Activated effector memory CD4-positive, alpha-beta T cell treated with Interleukin-2 at 50 U/mL for 16 hours (primary cell): ENCODE data around the gene ECI2.
A peak's percentile ranks its signal among the peaks of the same experiment; 100 is the strongest.
"Not testable (repeated sequence)": the region's sequence is repeated elsewhere in the genome, so short reads cannot be mapped to it uniquely, and the experiment has no call there.

Experiments used
- DNase-seq: peaks from one replicate; pipeline ENCODE4 v3.0.0-alpha.2; 2020

Gene ECI2

DNA sequence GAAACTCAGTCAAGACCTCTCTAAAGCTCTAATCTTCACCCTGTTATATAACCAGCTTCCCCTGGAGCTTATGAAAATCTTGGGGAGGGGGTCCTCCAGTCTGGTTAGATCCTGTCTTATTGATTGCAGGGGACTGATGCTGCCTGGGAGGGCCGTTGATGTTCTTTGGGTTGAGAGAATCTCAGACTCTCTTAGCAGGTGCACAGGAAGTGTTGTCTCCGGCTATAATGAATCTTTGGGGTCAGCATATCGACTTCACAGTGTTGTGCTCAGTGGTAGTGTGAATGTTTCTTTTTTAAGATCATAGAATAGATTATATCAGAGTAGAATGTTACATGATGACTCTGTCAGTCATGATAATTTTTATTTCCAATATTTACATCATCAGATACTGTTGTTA, 2.8 kb upstream of the ECI2 start:
- no peak for DNase-seq

DNA sequence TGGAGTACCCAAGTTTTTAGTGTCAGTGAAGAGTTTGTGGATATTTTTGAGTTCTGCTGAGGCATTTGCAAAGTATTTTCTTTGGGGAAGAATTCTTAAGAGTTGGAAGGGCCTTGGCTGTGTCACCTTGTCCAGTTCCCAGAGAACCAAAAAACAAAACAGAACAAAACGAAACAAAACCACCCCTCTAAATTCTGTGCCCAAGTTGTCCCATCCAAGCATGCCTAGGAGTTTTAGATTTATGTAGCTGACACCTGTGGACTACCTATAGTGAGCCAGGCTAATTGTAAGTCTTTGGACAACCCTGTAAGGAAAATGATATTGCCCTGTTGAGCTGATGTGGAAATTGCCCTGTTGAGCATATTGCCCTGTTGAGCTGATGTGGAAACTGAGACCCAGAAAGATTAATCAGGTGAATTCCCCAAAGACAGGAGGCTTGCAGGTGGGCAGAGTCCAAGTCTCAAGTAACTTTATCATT, 1.0 kb upstream of the ECI2 start:
- DNase-seq, result no peak

- peak; percentile 92 for DNase-seq
These were observed 434 bp upstream of the ECI2 start for GRCh38 chr6:4135665-4136353.

GRCh38 chr6:4133941-4134838, 1.2 kb downstream of the ECI2 start:
- DNase-seq, result no peak

- no peak for DNase-seq
These were observed 4.9 kb downstream of the ECI2 start for GRCh38 chr6:4130357-4130987.

DNA sequence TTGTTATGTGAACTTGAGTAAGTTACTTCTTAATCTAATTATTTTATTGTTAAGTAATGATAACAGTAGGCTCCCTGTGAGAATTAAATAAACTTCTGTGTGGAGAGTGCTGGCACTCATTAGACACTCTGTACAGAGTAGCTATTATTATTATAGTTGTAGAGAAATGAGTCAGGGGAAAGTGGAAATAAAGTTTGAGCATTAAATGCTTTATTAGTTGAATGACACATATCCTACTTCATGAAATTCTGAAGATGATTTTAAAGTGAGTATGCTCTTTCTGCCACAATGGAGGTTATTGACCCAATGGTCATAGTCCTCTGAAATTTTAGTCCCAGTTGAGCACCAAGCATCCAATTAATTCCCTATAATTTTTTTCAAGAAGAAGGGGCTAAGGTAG, 5.9 kb downstream of the ECI2 start:
- no peak for DNase-seq

GRCh38 chr6:4128748-4129147, 6.6 kb downstream of the ECI2 start:
- DNase-seq, result no peak

DNA sequence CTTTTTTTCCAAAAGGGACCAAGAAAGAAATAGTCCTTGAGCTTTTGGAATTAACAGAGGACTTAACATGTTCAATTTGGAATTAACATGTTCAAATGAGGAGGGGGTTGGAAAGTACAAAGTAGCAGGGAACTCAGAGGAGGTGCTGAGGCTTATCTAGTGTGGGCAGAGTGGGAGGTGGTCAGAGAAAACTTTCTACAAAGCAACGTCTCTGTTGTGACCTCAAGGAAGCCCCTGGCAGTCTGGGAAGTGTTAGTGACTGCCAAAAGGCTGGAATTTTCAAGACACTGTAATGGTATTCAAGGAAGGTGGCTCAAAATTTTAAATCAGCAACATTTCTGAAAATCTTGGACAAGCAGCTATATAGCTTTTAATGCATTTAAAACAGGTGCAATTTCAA, 7.3 kb downstream of the ECI2 start:
- no peak for DNase-seq

- DNase-seq, result no peak
These were observed 9.2 kb downstream of the ECI2 start for GRCh38 chr6:4125933-4126864.

DNA sequence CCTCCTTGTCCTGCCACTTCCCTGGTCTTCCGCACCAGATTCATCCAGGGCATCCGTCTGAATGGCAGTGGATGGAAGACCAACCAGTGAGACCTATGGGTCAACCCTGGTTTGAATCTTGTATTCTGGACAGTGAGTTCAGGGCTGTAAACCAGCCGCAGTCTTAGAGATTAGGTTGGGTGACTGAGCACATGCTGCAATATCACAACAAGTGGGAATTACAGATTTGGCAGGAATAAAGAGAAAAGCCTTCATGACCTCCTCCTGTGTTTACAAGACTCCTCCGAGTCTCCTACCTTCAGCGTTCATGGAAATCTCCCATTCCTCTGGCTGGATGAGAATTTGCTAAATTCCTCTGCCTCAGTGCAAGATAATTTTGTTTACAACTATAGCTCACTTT, 9.9 kb downstream of the ECI2 start:
- no peak for DNase-seq

GRCh38 chr6:4124351-4124750, 11.0 kb downstream of the ECI2 start:
- no peak for DNase-seq

DNA sequence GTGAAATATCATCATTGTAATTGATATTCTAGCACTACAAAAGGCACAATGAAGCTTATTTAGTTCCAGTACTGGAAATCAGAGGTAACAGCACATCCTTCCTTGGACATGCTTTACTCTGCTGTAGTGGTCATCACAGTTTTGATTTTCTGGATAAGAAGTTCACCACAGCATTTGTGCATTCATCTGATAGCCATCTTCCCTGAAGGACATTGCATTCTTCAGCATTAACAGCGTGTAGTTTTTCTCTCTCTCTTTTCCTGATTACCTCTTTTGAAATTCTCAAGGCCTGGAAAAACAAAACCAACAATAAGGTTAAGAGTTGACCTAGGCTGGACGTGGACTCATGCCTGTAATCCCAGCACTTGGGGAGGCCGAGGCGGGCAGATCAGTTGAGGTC, 19.6 kb downstream of the ECI2 start:
- no peak for DNase-seq

DNA sequence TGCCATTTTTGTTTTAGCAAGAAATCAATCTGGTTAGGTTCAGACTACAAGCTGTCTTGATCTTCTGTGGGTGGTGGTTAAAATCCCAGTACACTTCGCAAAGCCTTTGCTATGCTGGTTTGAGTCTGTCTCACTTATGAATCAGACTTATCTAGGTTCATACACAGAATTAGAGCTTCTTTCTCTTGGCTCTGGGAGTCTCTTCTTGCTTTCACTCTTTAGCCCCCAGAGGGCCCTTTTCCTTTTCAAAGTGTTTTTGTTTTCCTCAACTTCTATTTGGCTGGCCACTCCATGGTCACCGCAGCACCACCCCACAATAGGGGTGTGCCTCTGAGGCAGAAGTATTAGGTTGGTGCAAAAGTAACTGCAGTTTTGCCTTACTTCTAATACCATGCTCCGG, 21.3 kb downstream of the ECI2 start:
- no peak for DNase-seq

GRCh38 chr6:4113649-4114048, 21.7 kb downstream of the ECI2 start:
- DNase-seq, result no peak

GRCh38 chr6:4112366-4112765, 23.0 kb downstream of the ECI2 start:
- DNase-seq, result no peak

- DNase-seq, result not testable (repeated sequence)
These were observed 26.0 kb downstream of the ECI2 start for GRCh38 chr6:4109363-4109815.

DNA sequence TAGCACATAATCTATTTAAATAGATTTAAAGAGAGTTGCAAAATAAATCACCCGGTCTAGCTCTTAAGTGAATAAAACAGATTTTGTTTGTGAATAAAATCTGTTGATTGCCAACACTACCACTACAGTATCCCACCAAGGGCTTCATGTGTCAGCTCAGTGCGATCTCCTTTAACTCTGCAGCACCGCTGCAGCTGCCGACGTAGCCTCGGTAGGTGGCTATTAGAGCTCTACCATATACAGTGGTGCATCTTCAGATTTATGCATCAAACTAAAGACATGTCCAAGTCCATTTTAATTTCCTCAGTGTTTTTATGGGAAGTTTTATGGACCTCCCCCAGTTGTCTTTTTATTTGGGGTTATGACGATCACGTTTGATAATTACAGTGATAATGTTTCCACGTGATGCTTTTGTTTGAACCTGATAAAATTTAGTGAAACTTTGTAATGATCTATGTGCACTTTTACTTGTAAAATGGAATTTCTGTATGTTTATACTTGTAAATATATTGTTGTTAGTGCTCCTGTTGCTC, 26.7 kb downstream of the ECI2 start:
- DNase-seq, result no peak

DNA sequence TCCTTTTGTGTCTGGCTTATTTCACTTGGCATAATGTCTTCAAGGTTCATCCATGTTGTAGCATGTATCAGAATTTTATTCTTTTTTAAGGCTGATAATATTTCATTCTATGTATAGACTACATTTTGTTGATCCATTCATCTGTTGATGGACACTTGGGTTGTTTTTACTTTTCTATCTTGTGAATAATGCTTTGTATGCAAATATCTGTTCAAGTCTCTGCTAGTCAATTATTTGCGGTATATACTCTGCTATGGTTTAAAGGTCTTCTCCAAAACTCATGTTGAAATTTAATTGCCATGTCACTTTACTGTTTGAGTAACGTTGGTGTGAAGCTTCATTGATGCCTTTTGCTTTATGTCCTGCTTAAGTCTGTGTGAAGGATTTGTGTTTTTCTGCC, 27.5 kb downstream of the ECI2 start:
- DNase-seq, result no peak

GRCh38 chr6:4105980-4106536, 29.3 kb downstream of the ECI2 start:
- no peak for DNase-seq

DNA sequence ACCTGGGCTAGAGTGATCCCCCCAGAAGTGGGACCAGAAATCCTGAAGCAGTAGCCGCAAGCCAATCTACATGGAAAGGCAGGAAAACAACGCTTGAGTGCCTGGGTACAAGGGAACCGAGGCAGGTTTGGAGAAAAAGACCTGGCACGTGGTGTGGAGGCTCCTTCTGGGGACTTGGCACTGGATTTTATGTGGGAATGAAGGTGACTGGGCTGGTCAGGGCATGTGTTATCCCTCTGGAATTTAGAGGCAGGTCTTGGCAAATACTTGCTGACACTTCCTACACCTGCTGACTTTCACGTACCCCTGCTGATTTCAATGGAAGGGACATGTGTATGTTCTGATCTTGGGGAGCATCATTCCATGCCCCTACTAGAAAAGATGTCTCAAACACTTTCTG, 31.4 kb downstream of the ECI2 start:
- DNase-seq, result no peak

- DNase-seq, result no peak
These were observed 32.6 kb downstream of the ECI2 start for GRCh38 chr6:4102687-4103244.

GRCh38 chr6:4101298-4101697, 34.1 kb downstream of the ECI2 start:
- no peak for DNase-seq
